Omental fat pad (tissue), 4 donors: ENCODE data around the gene UBE2Z. TPM values are rescaled to one million over a fixed set of nuclear protein-coding genes. Genes with fewer than 3 reads are reported as not detected.

Experiments used
- ATAC-seq: fragments of 150-250 bp; one replicate; pipeline ENCODE4 v1.9.1; 2016; ENCODE audit warnings: mild to moderate bottlenecking, moderate library complexity; ENCODE audit not compliant: low FRiP score
- DNase-seq: peaks from one replicate; pipeline ENCODE4 v3.0.0-alpha.2; 2019; ENCODE audit warnings: low spot score
- CTCF ChIP-seq, 3 donors: fragments of 450-650 bp; IDR thresholded peaks; one replicate each; pipeline ENCODE4 v1.5.1; 2016 to 2017; ENCODE audit warnings: antibody characterized with exemption in 3 of 3, mild to moderate bottlenecking in 3 of 3, moderate library complexity in 2 of 3
- total RNA-seq, 4 donors: library from RNA; depleted of rRNA; stranded (reverse); fragments of >200 nt; gene quantifications; one replicate each; pipeline ENCODE4 v1.1.0, GENCODE V29; 2016

The UBE2Z gene
- total RNA-seq, 4 donors from 2014 or later = 54.0 to 63.2 (median 56.5) TPM

GRCh38 chr17:48915459-48916282, 7.5 kb downstream of the UBE2Z start:
- ATAC-seq = peak; percentile 92
- DNase-seq = no peak

GRCh38 chr17:48925251-48925990, 17.2 kb downstream of the UBE2Z start:
- TF ChIP-seq CTCF (IDR thresholded peaks at IDR 0.05) = no peak

More at GRCh38 chr17:48915459-48916282, 7.5 kb downstream of the UBE2Z start:
- no peak for TF ChIP-seq CTCF (IDR thresholded peaks at IDR 0.05)

DNA sequence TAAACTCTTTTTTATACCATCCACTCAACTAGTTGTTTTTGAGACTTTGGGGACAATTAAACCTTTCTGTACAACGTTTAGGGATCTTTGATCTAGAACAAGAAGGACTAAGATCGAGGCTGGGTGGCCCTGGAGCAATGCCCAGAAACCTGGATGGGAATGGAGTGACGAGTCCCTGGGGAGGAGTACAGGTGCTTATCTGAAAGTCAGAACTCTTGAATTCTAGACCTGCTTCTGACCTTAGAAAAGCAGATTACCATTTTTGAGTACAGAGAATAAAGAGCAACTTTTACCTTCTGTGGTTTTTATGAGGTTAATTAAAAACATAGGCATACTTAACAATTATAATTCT, 17.8 kb downstream of the UBE2Z start:
- no peak for DNase-seq
- no peak for ATAC-seq
- no peak for TF ChIP-seq CTCF (IDR thresholded peaks at IDR 0.05)

More at GRCh38 chr17:48925251-48925990, 17.2 kb downstream of the UBE2Z start:
- ATAC-seq (no peak), DNase-seq (no peak)

GRCh38 chr17:48927978-48928745, 20.0 kb downstream of the UBE2Z start:
- ATAC-seq (no peak), DNase-seq (no peak)
- no peak for TF ChIP-seq CTCF (IDR thresholded peaks at IDR 0.05)

DNA sequence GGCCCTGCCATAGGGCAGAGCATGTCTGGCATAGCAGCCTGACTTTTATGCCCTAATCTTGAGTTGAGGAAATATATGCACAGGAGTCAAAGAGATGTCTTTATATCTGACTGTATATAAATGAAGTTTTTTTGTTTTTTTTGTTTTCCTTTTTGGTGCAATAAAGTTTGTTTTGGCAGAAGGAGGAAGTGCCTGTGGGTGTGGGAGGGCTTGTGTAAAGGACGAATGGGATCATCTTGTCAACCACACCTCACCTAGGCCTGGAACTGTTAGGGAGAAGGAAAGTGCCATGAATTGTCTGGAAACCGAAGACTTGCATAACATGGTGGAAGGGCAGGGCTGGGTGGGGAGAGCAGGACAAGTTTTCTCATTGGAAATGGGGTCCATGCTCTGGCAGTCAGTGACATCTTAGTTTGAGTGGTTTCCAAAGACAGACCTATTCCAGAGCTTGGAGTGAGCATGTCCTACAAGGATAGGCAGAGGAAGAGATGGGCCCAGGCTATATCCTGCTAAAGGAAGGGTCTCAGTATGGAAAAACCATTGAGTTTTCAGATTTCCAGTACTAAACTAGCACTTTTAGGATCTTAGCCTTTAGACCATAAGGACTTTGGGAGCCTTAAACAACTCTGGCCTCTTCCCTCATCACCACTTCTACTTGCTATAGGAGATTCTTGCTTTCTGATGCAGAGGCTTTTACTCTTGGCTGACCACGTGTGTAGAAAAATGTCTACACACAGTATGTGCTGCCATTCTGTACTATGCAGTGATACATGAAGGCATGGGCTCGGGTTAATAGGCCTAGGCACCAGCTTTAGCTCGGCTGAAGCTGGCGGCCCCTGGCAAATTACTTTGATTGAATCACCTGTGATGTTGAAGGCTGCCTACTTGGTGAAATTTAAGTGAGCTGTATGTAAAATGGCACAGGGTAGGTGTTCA, 20.9 kb downstream of the UBE2Z start:
- ATAC-seq (no peak), DNase-seq (no peak)
- no peak for TF ChIP-seq CTCF (IDR thresholded peaks at IDR 0.05)

- no peak for TF ChIP-seq CTCF (IDR thresholded peaks at IDR 0.05)
- DNase-seq (no peak), ATAC-seq (no peak)
These were observed 21.6 kb downstream of the UBE2Z start for GRCh38 chr17:48929812-48930165.
